ENCODE data around the gene DAO. TPM values are rescaled to one million over a fixed set of nuclear protein-coding genes. Genes with fewer than 3 reads are reported as not detected.

DAO gene
- total RNA-seq, 4 donors from 2014 or later, result not detected

DNA sequence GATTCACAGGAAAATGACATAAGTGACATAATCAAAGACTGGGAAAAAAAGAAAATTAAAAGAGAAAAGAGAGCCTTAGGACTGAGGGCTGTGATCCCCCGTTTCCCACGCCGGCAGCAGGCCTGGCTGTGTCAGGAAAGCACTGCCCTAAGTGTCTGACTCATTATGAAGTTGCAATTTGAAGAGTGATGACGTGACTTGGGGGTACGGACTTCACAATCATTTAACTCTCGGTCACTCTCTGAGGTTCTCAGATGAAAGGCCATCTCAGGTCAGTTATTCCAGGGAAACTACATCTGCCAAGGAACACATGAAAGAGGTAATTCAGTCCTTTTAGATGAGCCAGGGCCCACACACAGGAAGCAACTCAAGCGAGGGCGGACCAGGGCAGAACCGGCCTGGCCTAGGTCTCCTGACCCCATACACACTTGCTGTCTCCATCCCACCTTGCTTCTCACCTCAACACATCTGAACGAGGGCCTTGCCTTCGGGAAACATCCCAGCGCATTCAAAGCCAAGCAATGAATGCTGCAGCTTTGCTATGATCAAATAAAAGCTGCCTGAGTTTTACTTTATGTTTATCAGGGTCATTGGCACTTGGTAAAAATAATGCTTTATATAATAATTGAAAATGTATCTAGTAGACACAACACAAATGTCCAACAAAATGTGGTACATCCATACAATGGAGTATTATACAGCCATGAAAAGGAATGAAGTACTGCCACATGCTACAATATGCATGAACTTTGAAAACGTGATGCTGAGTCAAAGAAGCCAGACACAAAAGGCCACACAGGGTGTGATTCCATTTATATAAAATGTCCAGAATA, 25.2 kb upstream of the DAO start:
- peaks cover 0 to 18% (median 0%) of the 10 kb centered on the region in 3 donors for H3K36me3 ChIP-seq
- peak overlapping the region in 1 of 4 donors; percentile 27 for H3K4me3 ChIP-seq
- peaks cover 35 to 90% (median 44%) of the 10 kb centered on the region in 3 donors for H3K4me1 ChIP-seq
- TF ChIP-seq, protein P1, sequence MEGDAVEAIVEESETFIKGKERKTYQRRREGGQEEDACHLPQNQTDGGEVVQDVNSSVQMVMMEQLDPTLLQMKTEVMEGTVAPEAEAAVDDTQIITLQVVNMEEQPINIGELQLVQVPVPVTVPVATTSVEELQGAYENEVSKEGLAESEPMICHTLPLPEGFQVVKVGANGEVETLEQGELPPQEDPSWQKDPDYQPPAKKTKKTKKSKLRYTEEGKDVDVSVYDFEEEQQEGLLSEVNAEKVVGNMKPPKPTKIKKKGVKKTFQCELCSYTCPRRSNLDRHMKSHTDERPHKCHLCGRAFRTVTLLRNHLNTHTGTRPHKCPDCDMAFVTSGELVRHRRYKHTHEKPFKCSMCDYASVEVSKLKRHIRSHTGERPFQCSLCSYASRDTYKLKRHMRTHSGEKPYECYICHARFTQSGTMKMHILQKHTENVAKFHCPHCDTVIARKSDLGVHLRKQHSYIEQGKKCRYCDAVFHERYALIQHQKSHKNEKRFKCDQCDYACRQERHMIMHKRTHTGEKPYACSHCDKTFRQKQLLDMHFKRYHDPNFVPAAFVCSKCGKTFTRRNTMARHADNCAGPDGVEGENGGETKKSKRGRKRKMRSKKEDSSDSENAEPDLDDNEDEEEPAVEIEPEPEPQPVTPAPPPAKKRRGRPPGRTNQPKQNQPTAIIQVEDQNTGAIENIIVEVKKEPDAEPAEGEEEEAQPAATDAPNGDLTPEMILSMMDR (IDR thresholded peaks at IDR 0.05), result no peak
- TF ChIP-seq POLR2A (IDR thresholded peaks at IDR 0.05), result peak in 1 of 4 donors; percentile 17
- no peaks in the 10 kb centered on the region for H3K27me3 ChIP-seq
- H3K27ac ChIP-seq, result peak overlapping the region; percentile 96 to 99 (median 98)
- no peaks in the 10 kb centered on the region for H3K9me3 ChIP-seq
- DNase-seq, result no peak
- 29 to 40% methylated on average over 10 to 13 of the region's 13 CpGs for WGBS, 2 donors
- intact Hi-C loops (cut with DNase I), result loop anchor here (5.0 to 10.0 kb wide), 2 partner anchors 98 to 120 kb away; partner anchors contain the start of gene CORO1C

DNA sequence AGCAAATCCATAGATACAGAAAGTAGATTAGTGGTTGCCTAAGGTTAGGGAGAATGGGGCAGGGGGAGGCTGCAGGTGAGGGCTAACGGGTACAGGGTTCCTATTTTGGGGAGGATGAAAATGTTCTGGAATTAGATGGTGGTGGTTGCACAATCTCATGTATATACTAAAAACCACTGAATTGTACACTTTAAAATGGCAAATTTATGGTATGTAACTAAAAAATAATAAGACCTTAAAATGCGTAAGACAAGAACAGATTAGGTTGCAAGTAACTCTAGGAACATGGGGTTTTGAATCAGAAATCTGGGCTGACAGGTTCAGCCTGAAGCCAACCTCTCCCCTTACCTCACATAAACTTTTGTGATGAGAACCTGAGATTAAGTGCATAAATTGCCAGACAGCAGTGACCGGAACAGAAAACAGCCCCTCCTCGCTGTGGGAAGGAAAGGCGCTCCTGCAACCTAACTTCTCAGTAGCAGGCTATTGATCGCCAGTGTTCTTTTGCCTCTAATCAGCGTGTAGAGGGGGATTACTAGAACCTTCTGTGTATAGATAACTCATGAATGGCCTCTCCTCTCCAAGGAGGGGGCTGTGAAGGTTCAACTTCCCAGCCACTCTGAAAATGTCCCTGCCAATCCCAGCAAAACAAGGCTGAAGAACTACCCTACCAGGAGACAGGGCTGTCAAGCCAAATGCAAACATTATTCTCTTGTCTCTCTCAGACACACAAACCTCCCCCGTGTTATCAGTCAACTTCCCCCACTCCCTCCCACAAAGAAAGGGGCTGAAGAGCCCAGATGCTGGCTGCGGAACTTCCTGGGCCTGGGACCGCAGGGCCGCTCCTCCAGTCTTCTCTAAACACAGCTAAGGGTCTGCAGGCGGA, 24.4 kb upstream of the DAO start:
- no peak for DNase-seq
- intact Hi-C loops (cut with DNase I), result loop anchor here (5.0 to 10.0 kb wide), 2 partner anchors 97 to 121 kb away; partner anchors contain the start of gene CORO1C
- WGBS, 2 donors, result 58 to 70% methylated on average over 7 to 10 of the region's 12 CpGs
- TF ChIP-seq, protein P1 (IDR thresholded peaks at IDR 0.05), result no peak
- TF ChIP-seq POLR2A (IDR thresholded peaks at IDR 0.05), result no peak
- peaks cover 34 to 84% (median 43%) of the 10 kb centered on the region in 3 donors for H3K4me1 ChIP-seq
- H3K36me3 ChIP-seq, result peaks cover 0 to 18% (median 0%) of the 10 kb centered on the region in 3 donors
- peak overlapping the region; percentile 96 to 99 (median 98) for H3K27ac ChIP-seq
- H3K27me3 ChIP-seq, result no peaks in the 10 kb centered on the region
- H3K4me3 ChIP-seq, result peak overlapping the region; percentile 67 to 95 (median 80)
- H3K9me3 ChIP-seq, result no peaks in the 10 kb centered on the region

DNA sequence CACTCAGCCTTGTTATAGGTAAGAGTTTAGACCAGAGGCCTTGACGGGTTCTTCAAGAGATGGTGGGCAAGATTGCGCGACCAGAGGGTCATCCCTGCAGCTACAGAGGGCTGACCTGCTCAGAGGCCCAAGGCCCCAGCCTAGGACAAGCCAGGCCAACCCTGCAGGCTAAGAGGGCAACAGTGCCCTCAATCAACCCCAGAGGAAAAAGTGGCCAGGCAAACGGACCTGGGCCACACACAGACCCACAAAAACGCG, 23.8 kb upstream of the DAO start:
- 4 to 10% methylated on average over 2 to 3 of the region's 6 CpGs for WGBS, 2 donors

DNA sequence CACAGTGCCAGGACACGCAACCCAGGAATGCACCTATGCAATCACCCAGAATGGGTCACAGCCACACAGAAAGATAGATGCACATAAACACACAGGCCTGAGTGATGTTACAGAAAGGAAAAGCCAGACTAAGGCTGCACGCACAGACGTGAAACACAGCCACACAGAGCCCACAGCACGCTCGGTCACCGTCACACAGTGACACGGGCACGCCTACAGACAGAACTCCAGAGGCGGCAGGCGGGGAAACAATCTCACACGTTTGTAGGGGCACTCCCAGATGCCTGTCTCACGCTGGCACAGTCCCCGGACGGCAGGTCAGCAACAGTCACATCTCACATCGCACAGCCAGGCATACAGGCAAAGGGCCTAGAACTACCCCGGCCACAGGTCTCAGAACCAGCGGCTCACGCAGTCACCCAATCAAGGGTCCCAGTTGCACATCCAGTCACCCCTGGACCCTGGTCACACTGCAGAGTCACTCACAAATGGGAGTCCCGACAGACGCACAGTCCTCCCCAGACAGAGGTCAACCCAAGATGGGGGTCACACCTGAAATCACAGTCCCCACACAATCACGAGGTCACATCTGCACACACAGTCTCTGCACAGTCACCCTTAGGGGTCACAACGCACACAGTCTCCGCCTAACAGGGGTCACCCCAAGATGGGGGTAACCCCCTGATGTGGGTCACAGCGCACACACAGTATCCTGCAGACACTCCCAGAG, 23.3 kb upstream of the DAO start:
- WGBS, 2 donors, result 2% methylated on average over 14 to 19 of the region's 24 CpGs
- DNase-seq, result no peak
- intact Hi-C loops (cut with DNase I), result loop anchor here (5.0 to 10.0 kb wide), 2 partner anchors 96 to 122 kb away; partner anchors contain the start of gene CORO1C
- TF ChIP-seq, protein P1 (IDR thresholded peaks at IDR 0.05), result no peak
- TF ChIP-seq POLR2A (IDR thresholded peaks at IDR 0.05), result peak in 2 of 4 donors; percentile 62 to 65
- Histone ChIP-seq H3K4me1 (peaks cover 34 to 77% (median 43%) of the 10 kb centered on the region in 3 donors), H3K27me3 (no peaks in the 10 kb centered on the region), H3K4me3 (peak overlapping the region; percentile 67 to 95 (median 80)), H3K9me3 (no peaks in the 10 kb centered on the region), H3K36me3 (peaks cover 0 to 10% (median 0%) of the 10 kb centered on the region in 3 donors), H3K27ac (peak overlapping the region; percentile 96 to 99 (median 98))

More for the DNA sequence above, 23.8 kb upstream of the DAO start:
- Histone ChIP-seq H3K36me3 (peaks cover 0 to 13% (median 0%) of the 10 kb centered on the region in 3 donors), H3K4me1 (peaks cover 34 to 79% (median 43%) of the 10 kb centered on the region in 3 donors), H3K27ac (peak overlapping the region; percentile 96 to 99 (median 98)), H3K27me3 (no peaks in the 10 kb centered on the region), H3K4me3 (peak overlapping the region; percentile 67 to 95 (median 80)), H3K9me3 (no peaks in the 10 kb centered on the region)
- TF ChIP-seq, protein P1 (IDR thresholded peaks at IDR 0.05), result no peak
- no peak for TF ChIP-seq POLR2A (IDR thresholded peaks at IDR 0.05)
- no peak for DNase-seq
- intact Hi-C loops (cut with DNase I), result loop anchor here (5.0 to 10.0 kb wide), 2 partner anchors 96 to 121 kb away; partner anchors contain the start of gene CORO1C
